GM10847 (cell line): ENCODE data around the gene PTPRF.

Experiments
- POLR2A ChIP-seq: IDR thresholded peaks from 2 replicates; pipeline ENCODE4 v1.6.1; 2011; ENCODE audit not compliant: insufficient read length; ENCODE audit errors: extremely low read depth

Gene PTPRF

DNA sequence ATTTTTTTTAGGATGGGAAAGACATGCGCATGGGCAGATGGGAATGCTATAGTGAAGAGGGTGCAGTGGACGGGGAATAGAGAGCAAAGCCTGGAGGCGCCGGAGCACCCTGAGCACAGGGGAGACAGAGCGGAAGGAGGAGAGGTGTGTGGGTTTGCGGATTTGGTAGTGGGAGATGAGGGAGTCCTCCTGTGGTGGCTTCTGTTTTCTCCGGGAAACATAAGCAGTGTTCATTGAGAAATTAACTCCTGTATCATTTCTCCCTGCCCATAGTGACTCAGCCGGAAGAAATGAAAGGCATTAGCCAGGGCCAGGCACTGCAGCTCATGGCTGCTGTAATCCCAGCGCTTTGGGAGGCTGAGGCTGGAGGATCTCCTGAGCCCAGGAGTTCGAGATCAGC lies 4.7 kb upstream of the PTPRF start:
- TF ChIP-seq POLR2A: no peak

DNA sequence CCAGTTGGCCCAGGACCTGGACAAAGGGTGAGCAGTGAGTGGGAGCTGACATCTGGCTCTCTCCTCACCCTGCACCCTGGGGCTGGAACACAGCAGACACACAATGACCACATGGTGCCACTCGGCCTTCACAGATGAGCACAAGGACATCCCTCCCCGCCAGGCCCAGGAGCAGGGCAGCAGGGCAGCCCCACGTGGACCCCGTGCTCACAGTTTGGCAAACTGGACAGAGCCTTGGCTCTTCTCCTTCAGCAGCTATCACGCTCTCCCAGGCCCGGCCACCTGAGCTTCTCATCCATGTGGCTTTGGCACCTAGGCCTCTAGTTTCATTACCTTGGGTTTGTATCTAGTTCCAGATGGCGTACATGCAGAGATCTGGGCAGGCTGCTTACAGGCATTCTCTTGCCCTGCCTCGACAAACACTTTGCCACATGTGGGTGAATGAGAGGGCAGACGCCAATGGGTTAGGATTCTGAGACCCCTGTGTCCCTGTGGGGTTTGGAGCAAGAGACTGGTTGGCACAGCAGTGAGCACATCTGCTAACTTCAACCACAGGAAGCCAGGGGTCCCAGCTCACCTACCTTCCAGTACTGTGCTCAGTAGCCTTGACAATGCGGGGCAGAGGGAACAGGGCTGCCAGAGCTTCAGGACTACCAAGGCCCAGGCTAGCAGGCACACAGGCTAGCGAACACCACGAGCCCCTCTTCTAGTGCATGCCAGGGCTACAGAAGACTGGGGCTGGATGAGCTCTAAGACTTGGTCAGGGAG lies 3.4 kb upstream of the PTPRF start:
- TF ChIP-seq POLR2A: no peak

DNA sequence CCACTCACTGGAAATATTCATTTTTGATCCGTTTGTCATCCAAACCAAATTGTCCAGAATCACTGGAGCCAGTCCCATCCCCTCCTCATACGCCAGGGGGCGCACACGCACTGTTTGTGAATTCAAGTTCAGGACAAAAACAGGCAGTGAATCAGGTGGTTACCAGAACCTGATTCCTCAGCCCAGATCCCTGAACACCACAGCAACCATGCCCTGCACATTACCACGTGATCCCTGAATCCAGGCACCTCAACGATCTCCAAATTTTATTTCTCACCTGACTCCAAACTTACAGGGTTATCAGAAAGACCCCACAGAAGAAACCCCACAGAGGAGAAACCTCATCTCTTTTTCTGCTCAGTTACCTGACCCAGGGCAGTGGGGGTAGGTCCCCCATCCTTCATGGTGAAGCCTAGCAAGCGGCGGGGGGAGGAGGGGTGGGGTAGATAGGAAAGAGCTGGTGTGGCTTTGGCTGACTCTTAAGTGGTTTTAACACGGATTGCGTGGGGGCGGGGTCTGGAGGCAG lies 1.4 kb upstream of the PTPRF start:
- TF ChIP-seq POLR2A: no peak

DNA sequence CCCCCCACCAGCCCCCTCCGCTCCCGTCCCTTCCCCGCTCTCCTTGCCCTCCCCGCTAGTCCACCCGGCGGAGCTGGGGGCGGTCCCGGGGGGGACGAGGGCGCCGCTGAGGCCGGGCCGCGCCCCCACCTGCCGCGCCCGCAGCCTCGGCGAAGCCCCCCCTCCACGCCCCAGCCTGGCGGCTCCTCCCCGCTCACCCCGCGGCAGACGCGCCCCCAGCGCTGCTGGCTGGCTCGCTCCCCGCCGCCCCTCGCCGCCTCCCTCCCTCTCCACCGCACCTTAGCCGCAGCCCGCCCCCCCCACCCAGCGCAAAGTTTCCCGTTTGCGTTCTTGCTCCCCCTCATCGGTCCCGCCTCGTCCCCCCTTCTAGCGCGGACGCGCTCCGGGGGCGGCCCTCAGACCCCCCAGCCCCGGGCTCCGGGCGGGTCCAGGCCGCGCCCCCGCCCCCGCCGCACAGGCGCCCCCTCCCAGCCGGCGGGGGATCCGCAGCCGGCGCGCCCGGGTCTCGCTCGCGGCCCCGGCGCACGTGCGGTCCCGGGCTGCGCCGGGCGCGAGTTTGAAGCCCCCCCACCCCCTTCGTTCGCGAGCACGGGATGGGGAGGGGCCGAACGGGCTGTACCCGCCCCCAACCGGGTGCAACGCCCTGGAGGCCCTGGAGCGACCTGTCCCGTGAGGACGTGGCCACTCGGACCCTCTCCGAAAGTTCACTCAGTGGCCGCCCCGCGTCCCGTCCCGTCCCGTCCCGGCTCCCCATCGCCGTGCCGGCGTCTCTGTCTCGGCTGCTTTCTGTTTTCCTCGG lies 623 bp downstream of the PTPRF start:
- TF ChIP-seq POLR2A: no peak

DNA sequence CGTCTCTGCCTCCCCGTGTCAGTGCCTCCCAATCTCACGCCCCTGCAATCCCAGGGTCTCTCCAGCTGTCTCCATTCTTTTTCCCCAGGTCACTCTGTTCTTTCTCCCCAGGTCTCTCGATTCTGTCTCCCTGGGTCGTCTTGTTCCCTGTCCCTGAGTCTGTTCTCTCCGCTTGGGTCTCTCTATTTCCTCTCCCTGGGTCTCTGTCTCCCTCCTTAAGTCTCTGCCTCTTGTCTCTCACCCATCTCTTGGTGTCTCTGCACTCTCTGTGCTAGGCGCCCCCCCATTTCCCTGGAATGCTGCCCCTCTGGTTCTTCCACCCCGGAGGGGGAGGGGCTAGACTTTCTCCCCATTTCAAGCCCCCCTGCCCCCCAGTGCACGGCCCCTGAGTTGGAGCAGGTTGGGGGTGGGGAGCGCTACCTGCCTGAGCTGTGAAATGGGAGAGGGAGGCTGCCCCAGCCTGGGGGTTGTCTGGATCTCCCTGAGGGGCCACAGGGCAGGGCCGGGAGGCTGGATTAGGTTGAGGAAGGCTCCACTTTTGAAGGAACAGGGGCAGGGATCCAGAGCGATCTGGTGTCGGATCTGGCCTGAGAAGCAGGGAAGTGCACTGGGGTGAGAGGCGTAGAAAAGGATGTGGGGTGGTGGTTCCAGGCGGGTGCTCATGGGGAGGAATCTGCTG lies 1.4 kb downstream of the PTPRF start:
- TF ChIP-seq POLR2A: no peak

DNA sequence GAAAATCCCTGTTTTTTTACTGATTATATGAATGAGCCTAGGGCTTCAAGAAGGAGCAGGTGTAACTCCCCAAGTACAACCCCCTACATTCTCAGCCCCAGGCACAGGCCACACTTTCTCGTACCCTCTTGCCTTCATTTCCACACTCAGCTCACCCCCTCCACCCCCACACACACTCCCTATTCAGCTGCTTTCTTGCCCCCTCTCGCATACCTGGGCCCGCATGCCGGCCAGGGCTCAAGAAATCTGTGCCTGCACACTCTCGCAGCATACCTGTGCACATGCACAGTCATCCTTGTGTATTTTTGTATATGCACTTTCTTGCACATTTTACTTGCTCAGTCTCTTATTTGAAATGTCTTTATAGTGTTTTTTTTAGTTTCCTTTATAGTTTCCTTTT lies 2.0 kb downstream of the PTPRF start:
- TF ChIP-seq POLR2A: no peak

DNA sequence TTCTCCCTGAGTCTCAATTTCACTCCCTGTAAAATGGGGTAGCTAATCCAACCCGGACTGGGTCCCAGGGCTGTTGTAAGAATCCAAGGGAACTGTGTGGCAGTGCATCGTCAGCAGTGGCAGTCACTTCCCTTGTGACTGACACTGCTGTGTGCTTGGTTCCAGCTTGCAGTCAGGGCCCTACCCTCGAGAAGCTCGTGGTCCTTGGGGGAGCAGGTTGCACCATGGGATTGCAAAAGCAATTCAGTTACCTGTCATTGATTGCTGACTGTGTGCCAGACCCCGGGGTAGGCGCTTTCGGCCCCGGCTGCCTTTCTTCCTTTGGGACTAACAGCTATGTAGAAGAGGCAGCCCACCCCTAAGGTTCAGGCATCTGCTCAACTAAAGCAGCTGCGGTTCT lies 2.9 kb downstream of the PTPRF start:
- TF ChIP-seq POLR2A: no peak

DNA sequence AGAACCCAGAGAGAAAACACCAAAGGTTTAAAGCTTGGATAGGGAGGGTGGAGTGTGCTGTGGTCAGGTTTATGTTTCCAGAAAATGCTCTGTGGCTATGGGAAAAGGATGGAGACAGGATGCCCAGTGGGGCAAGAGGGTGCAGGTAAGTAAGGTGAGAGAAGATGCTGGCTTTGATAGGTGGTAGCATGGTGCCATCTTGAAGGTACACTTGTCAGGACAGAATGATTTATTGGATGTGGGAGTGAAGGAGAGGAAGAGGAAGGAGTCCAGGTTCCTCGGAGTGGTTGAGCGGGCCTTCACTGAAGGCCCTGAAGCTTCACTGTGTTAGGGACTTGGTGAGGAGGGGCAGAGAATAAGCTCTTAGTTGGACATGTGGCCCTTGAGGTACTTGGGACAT lies 3.6 kb downstream of the PTPRF start:
- TF ChIP-seq POLR2A: no peak

DNA sequence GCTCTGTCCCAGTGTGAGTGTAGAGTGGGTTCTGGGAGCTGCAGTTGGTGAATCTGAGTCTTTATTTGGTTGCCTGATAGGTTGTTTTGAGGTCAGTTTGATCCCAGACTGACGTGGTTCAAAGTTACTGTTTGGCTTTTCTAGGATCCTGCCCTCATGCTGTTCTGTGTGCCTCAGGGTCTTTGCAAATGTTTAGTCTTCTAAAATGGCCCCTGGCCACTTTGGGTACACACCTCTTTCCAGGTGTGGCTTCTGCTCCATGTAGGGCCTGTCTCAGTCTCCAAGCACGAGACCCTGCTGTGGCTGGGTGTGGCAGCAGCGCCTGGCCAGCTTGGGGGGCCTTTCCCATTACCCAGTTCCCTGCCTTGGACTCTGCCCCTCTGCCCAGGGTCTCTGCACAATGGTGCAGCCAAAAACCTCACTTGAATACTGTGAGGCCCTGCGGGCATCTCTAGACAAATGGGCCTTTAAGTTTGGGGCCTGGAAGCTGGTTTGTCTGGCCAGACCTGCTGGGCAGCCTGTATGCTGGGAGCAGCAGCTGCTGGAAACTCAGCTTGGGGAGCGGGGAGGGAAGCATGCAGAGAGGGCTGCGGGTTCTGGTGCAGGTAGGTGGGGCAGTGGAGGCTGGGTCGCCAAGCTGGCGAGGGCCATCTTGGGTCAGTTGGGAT lies 5.6 kb downstream of the PTPRF start:
- TF ChIP-seq POLR2A: no peak

DNA sequence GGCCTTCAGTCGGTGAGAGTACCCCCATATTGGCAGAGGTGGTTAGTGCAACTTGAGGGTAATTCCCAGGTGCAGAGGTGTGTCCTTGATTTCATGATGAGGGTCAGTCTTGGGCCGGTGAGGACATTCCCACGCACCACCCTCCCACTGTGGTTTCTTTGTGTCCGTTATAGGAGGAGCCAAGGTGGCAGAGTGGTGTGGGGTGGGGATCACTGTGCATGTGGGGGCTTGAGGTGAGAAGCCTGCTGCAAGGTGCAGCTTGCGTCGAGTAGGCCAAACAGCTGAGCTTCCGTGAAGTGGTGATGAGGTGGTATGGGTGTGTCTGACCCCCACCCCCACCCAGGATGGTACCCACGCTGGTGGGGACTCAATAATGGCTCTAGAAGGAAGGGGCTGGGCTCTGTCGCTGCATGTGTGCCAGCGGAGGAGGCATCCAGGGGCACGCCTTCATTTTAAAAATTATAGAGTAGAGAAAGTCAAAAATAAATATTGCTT lies 6.2 kb downstream of the PTPRF start:
- no peak for TF ChIP-seq POLR2A

DNA sequence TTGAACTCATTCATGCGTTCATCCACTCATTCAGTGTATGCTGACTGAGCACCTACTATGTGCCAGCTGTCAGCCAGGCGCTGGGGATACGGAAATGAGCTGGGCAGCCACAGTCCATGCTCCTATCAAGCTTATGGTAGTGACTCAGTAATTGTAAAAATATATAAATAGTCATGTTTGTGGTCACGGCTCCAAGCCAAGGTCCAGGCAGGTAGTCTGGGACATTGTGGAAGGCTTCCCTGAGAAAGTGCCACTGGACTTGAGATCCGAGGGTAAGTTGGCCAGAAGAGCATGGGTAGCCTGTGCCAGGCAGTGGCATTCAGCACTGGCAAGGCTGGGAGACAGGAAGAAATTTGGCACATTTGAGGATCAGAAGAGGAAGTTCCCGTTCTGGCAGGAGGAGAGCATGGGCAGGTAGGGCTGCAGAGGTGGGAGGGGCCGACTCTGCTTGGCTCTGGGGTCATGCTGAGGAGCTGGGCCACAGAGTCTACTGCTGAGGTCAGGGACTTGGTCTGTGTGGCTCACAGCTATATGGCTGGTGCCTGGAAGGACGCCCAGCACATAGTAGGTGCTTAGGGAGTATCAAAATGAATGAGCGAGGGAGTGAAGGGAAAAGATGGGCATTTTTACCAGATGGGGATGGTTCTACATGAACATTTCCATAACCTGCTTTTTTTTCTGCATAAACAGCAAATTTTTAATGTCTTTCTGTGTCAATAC lies 6.9 kb downstream of the PTPRF start:
- no peak for TF ChIP-seq POLR2A

DNA sequence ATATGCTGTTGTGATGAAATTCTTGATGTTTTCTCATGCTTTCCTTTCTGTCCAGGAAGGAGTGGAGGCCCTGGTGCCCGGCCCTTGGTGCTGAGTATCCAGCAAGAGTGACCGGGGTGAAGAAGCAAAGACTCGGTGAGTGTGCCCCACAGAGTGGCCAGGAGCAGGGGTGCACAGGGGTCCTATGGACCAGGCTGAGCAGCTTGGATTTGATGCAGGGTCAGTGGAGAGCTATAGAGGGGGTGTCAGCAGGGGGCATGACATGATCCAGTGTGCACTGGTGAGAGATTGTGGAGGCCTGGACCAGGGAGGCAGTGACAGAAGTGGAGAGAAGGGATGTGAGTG lies 7.4 kb downstream of the PTPRF start:
- TF ChIP-seq POLR2A: no peak

DNA sequence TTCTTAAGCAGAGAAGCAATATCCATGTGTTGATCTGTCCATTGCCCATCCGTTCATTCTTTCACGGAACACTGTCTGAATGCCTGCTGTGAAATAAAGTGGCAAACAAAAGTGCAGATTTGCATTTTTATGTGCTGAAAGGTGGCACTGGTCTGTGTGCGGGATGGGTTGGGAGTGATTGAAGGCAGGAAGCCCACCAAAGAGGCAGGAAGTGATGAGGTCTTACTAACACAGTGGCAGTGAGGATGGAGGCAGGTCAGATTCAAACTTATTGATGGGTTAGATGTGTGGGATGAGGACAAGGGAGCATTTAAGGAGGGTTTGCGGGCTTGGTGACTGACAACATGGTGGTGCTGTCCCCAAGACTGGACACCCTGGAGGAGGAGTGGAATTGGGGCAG lies 8.3 kb downstream of the PTPRF start:
- no peak for TF ChIP-seq POLR2A

DNA sequence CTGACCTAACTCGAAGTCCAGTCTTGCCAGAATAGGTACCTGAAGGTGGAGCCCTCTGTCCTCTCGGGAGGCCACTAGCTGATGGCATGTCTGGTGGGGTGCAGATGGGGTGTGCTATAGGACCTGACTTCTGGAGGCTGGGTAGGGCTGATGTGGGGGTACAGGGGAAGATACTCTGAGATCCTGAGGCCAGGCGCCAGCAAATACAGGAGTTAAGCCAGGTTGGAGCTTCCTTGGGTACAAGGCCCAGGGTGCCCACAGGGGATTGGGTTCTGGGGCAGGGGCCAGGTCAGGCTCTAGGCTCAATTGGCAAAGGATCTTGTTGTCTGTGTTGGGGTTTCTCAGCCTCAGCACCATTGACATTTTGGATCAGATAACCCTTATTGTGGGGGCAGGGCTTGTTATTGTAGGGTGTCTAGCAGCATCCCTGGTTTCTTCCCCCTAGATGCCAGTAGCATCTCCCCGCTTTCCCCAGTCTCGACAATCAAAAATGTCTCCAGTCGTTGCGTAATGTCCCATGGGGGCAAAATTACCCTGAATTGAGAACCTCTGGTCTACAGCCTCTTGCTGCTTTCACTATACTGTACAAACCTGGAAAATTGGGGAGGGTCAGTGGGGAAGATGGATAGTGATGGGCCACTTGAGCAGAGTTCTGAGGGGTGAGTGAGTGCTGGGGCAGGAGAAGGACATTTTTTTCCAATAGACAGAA lies 9.2 kb downstream of the PTPRF start:
- no peak for TF ChIP-seq POLR2A
